ENCODE results near the gene ARMC7.
A peak's percentile ranks its signal among the peaks of the same experiment; 100 is the strongest.
"Not testable (repeated sequence)": the region's sequence is repeated elsewhere in the genome, so short reads cannot be mapped to it uniquely, and the experiment has no call there.

Gene ARMC7

GRCh38 chr17:75102385-75102821 is 7.4 kb upstream of the ARMC7 start:
- DNase-seq (no peak), ATAC-seq (no peak)

- no peak for ATAC-seq
- no peak for DNase-seq
Measured at GRCh38 chr17:75103601-75104554, 5.9 kb upstream of the ARMC7 start.

- ATAC-seq = no peak
- peak; percentile 46 for DNase-seq
Measured at GRCh38 chr17:75105126-75106080, 4.4 kb upstream of the ARMC7 start.

- DNase-seq (no peak), ATAC-seq (no peak)
Measured at GRCh38 chr17:75108193-75108592, 1.6 kb upstream of the ARMC7 start.

GRCh38 chr17:75109046-75109406 is 743 bp upstream of the ARMC7 start:
- no peak for ATAC-seq
- peak; percentile 35 for DNase-seq

GRCh38 chr17:75110234-75110937 is 617 bp downstream of the ARMC7 start:
- ATAC-seq = no peak
- peak; percentile 27 for DNase-seq

GRCh38 chr17:75111777-75112335 is 2.1 kb downstream of the ARMC7 start:
- no peak for DNase-seq
- no peak for ATAC-seq

GRCh38 chr17:75113798-75114551 is 4.2 kb downstream of the ARMC7 start:
- ATAC-seq (peak; percentile 74), DNase-seq (peak; percentile 92)

GRCh38 chr17:75114552-75115314 is 5.0 kb downstream of the ARMC7 start:
- peak; percentile 33 for DNase-seq
- ATAC-seq = no peak

GRCh38 chr17:75115555-75115954 is 5.8 kb downstream of the ARMC7 start:
- no peak for DNase-seq
- no peak for ATAC-seq

GRCh38 chr17:75116737-75117136 is 7.0 kb downstream of the ARMC7 start:
- ATAC-seq (no peak), DNase-seq (no peak)

GRCh38 chr17:75118307-75118706 is 8.5 kb downstream of the ARMC7 start:
- no peak for DNase-seq
- ATAC-seq = no peak

GRCh38 chr17:75124041-75124818 is 14.5 kb downstream of the ARMC7 start:
- peak; percentile 90 for ATAC-seq

GRCh38 chr17:75124819-75125162 is 15.0 kb downstream of the ARMC7 start:
- no peak for ATAC-seq
- DNase-seq = no peak

More at GRCh38 chr17:75124041-75124818, 14.5 kb downstream of the ARMC7 start:
- DNase-seq = peak; percentile 69

GRCh38 chr17:75125984-75126383 is 16.2 kb downstream of the ARMC7 start:
- DNase-seq (no peak), ATAC-seq (no peak)

GRCh38 chr17:75126954-75127353 is 17.2 kb downstream of the ARMC7 start:
- ATAC-seq = no peak

GRCh38 chr17:75127936-75128335 is 18.2 kb downstream of the ARMC7 start:
- ATAC-seq = not testable (repeated sequence)

More at GRCh38 chr17:75126954-75127353, 17.2 kb downstream of the ARMC7 start:
- no peak for DNase-seq

GRCh38 chr17:75128694-75129505 is 19.1 kb downstream of the ARMC7 start:
- ATAC-seq (no peak), DNase-seq (no peak)

More at GRCh38 chr17:75127936-75128335, 18.2 kb downstream of the ARMC7 start:
- DNase-seq = not testable (repeated sequence)
